Right ventricle myocardium inferior (tissue), 1 donor: ENCODE results near the gene BHLHE23. TPM values are rescaled to one million over a fixed set of nuclear protein-coding genes. Genes with fewer than 3 reads are reported as not detected.
A peak's percentile ranks its signal among the peaks of the same experiment; 100 is the strongest.
"Not testable (repeated sequence)": the region's sequence is repeated elsewhere in the genome, so short reads cannot be mapped to it uniquely, and the experiment has no call there.

Experiments
- ATAC-seq: fragments of 200-7000 bp; cut with Tn5 transposase; one replicate; pipeline ENCODE4 v1.9.1; 2020; ENCODE audit warnings: mild to moderate bottlenecking, moderate library complexity
- DNase-seq: peaks from one replicate; pipeline ENCODE4 v3.0.0; 2021; ENCODE audit errors: missing footprints
- intact Hi-C: fragments of 100-400 bp; cut with DNase I; formaldehyde crosslinking; loops from one replicate; pipeline ENCODE4 v1.11.0; 2022
- total RNA-seq: library from RNA; stranded (reverse); fragmentation: NEBNext Ultra II Directional; extraction: Animal tissue kit (Norgen Biotek cat#: 25700); gene quantifications from one replicate; pipeline ENCODE4 v1.2.1, GENCODE V29; 2021
- donor health status: DM: no; HTN: yes; CAD: no; lungs with severe emphysema.

Gene BHLHE23
- total RNA-seq, 1 donor from 2014 or later, result not detected

GRCh38 chr20:63044605-63045004 lies 37.8 kb upstream of the BHLHE23 start:
- intact Hi-C loops, result no loop called here
- DNase-seq (peak; percentile 20), ATAC-seq (no peak)

DNA sequence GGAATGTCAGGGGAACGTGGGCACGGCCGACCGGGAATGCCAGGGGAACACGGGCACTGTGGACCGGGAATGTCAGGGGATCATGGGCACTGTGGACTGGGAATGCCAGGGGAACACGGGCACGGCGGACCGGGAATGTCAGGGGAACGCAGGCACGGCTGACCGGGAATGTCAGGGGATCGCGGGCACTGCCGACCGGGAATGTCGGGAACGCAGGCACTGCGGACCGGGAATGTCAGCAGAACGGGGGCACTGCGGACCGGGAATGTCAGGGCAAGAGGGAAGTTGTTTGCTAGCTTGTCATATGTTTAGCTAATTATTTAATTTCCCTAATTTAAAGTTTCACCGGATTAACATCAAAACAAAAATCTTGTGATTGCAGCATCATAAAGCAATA lies 37.4 kb upstream of the BHLHE23 start:
- intact Hi-C loops, result no loop called here
- DNase-seq (no peak), ATAC-seq (no peak)

- DNase-seq, result peak; percentile 49
- intact Hi-C loops, result no loop called here
- ATAC-seq, result no peak
Observed at GRCh38 chr20:63043348-63044203, 36.8 kb upstream of the BHLHE23 start.

GRCh38 chr20:63042448-63043071 lies 35.8 kb upstream of the BHLHE23 start:
- ATAC-seq (no peak), DNase-seq (no peak)
- intact Hi-C loops, result no loop called here

DNA sequence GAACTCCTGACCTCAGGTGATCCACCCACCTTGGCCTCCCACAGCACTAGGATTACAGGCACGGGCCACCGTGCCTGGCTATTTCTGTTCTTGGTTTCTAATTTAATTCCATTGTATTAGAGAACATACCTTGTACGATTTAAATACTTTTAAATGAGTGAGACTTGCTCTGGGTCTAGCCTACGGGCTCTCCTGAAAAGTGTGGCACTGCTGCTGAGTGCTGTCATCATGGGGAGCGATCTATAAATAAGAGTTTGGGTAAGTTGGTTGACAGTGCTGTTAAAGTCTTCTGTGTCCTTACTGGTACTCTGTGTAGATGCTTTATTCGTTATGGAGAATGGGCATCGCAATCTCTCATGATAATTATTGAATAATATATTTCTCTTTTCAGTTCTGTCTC lies 35.0 kb upstream of the BHLHE23 start:
- intact Hi-C loops, result no loop called here
- no peak for DNase-seq

GRCh38 chr20:63037669-63038268 lies 31.0 kb upstream of the BHLHE23 start:
- intact Hi-C loops, result no loop called here
- ATAC-seq, result no peak
- DNase-seq, result no peak

More for the DNA sequence above, 35.0 kb upstream of the BHLHE23 start:
- no peak for ATAC-seq

- DNase-seq (no peak), ATAC-seq (no peak)
- intact Hi-C loops, result no loop called here
Observed at GRCh38 chr20:63036291-63036690, 29.5 kb upstream of the BHLHE23 start.

DNA sequence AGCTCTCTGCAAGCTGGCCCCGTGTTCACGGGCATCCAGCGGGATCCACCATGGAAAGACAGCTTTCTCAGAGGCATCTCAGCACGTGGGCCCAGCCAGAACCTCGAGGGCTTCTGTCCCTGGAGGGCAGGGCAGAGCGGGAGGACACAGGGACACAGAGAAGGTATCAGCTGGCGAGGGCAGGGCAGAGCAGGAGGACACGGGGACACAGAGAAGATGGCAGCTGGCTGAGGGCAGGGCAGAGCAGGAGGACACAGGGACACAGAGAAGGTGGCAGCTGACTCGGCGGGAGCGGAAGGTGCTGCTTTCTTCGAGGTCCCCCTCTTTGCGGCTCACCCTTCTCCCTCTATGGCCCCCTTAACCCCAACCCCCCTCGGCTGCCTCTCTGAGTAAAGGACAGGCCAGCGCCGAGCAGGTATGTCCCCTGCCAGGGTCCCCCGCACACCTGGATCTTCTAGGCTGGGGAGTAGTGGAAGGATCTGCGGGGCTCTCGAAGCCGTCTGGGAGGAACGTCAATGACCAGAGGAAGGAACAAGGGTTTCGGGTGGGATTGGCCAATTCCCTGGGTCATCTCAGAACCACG lies 28.9 kb upstream of the BHLHE23 start:
- ATAC-seq (no peak), DNase-seq (no peak)
- intact Hi-C loops, result no loop called here

DNA sequence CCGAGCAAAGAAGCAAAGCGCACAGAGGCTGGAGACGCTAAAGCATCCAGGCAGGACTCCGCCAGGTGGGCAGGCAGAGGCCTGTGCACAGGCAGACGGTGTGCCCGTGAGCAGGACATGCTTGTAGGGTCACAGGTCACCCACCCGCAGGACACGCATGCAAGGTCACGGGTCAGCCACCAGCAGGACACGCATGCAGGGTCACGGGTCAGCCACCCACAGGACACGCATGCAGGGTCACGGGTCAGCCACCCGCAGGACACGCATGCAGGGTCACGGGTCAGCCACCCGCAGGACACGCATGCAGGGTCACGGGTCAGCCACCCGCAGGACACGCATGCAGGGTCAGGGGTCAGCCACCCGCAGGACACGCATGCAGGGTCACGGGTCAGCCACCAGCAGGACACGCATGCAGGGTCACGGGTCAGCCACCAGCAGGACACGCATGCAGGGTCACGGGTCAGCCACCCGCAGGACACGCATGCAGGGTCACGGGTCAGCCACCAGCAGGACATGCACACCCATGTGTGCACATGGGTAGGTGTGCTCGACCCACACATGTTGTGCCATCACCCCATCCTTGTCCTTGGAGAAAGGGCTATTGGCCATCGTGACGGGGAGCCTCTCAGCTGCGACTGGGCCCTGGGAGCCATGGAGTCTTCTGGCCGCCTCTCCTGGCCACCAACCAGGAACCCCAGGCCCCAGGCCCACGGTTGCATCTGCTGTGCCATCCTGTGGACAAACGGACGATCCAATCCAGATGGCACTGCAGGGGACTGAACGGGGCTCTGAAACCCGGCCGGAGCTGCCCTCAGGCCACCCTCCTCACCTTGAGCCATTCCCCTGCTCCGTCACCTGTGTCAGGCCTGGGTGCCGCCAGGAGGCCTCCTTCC lies 28.2 kb upstream of the BHLHE23 start:
- intact Hi-C loops, result not testable (repeated sequence)

GRCh38 chr20:63033794-63034709 lies 27.3 kb upstream of the BHLHE23 start:
- ATAC-seq, result no peak
- intact Hi-C loops, result no loop called here
- no peak for DNase-seq

More for the DNA sequence above, 28.2 kb upstream of the BHLHE23 start:
- not testable (repeated sequence) for ATAC-seq, DNase-seq

GRCh38 chr20:63032861-63033793 lies 26.4 kb upstream of the BHLHE23 start:
- no peak for DNase-seq
- intact Hi-C loops, result no loop called here
- no peak for ATAC-seq

GRCh38 chr20:63032026-63032800 lies 25.4 kb upstream of the BHLHE23 start:
- ATAC-seq (no peak), DNase-seq (no peak)
- intact Hi-C loops, result no loop called here

- ATAC-seq (no peak), DNase-seq (no peak)
- intact Hi-C loops, result no loop called here
Observed at GRCh38 chr20:63031251-63032014, 24.7 kb upstream of the BHLHE23 start.

- DNase-seq (no peak), ATAC-seq (no peak)
- intact Hi-C loops, result no loop called here
Observed at GRCh38 chr20:63029358-63030121, 22.8 kb upstream of the BHLHE23 start.
